Thyroid gland (tissue), 4 donors: ENCODE data around the gene AP3B2.

Experiments used
- CTCF ChIP-seq, 6 experiments: fragments of 200-600 bp in 3 of 6; fragments of 450-650 bp in 3 of 6; sonication (generic) in 3 of 6; IDR thresholded peaks; one replicate each; pipeline ENCODE4 v1.5.1; 2016 to 2019; ENCODE audit warnings: antibody characterized with exemption in 6 of 6, mild to moderate bottlenecking in 2 of 6, inconsistent platforms in 1 of 6, moderate library complexity in 1 of 6
- POLR2A ChIP-seq, 2 donors: fragments of 450-650 bp; IDR thresholded peaks; one replicate each; pipeline ENCODE4 v1.6.1; 2017; ENCODE audit warnings: antibody characterized with exemption in 2 of 2, mild to moderate bottlenecking in 2 of 2, moderate library complexity in 1 of 2

GRCh38 chr15:82681371-82681770, 28.3 kb downstream of the AP3B2 start:
- TF ChIP-seq CTCF (IDR thresholded peaks at IDR 0.05) (no peak), POLR2A (IDR thresholded peaks at IDR 0.05) (no peak)
